Measurements from ENCODE around the gene KIF26B. TPM values are rescaled to one million over a fixed set of nuclear protein-coding genes. Genes with fewer than 3 reads are reported as not detected.

The KIF26B gene
- polyA plus RNA-seq, 1 donor (not counting 4 experiments of a cell fraction or from before 2014, with no cell fraction given): 0.58 TPM

- Histone ChIP-seq H3K9me3 (ENCODE audit: control insufficient read depth, low read depth, low read length) (no peaks in the 10 kb centered on the region), H4K20me1 (ENCODE audit: control insufficient read depth, extremely low read depth, insufficient read depth, low read length) (no peaks in the 10 kb centered on the region), H3K27me3 (ENCODE audit: control insufficient read depth, extremely low read depth, insufficient read depth, low read length) (no peaks in the 10 kb centered on the region), H3K36me3 (ENCODE audit: control insufficient read depth in 2 of 2, extremely low read depth in 1 of 2, insufficient read depth in 2 of 2, low read length in 2 of 2) (no peaks in the 10 kb centered on the region), H3K27ac (ENCODE audit: control insufficient read depth, insufficient read depth, low read length) (no peak overlapping the region), H3K4me1 (ENCODE audit: control insufficient read depth, extremely low read depth, insufficient read depth, low read length) (no peaks in the 10 kb centered on the region), H3K79me2 (ENCODE audit: control insufficient read depth, insufficient read depth, low read length) (no peaks in the 10 kb centered on the region), H3K4me3 (ENCODE audit: control insufficient read depth in 2 of 3, extremely low read depth in 1 of 3, insufficient read depth in 2 of 3, low read depth in 1 of 3, low read length in 3 of 3) (no peak overlapping the region), H3K9ac (ENCODE audit: control insufficient read depth, extremely low read depth, insufficient read depth, low read length) (no peak overlapping the region), H3K9me1 (ENCODE audit: control insufficient read depth, extremely low read depth, insufficient read depth, low read length) (no peaks in the 10 kb centered on the region), H2AFZ (ENCODE audit: control insufficient read depth, low read length) (no peak overlapping the region), H3K4me2 (ENCODE audit: control insufficient read depth, extremely low read depth, insufficient read depth, low read depth, low read length) (no peak overlapping the region)
- no peak for DNase-seq (ENCODE audit: low read depth, low spot score)
- dilution Hi-C loops (cut with MboI; ENCODE audit: extremely low pct_ligation_motif_present, low sequenced_read_pairs): no loop called here
- no peak for TF ChIP-seq EZH2 (IDR thresholded peaks at IDR 0.05; ENCODE audit: low read length)
- TF ChIP-seq, protein P1, sequence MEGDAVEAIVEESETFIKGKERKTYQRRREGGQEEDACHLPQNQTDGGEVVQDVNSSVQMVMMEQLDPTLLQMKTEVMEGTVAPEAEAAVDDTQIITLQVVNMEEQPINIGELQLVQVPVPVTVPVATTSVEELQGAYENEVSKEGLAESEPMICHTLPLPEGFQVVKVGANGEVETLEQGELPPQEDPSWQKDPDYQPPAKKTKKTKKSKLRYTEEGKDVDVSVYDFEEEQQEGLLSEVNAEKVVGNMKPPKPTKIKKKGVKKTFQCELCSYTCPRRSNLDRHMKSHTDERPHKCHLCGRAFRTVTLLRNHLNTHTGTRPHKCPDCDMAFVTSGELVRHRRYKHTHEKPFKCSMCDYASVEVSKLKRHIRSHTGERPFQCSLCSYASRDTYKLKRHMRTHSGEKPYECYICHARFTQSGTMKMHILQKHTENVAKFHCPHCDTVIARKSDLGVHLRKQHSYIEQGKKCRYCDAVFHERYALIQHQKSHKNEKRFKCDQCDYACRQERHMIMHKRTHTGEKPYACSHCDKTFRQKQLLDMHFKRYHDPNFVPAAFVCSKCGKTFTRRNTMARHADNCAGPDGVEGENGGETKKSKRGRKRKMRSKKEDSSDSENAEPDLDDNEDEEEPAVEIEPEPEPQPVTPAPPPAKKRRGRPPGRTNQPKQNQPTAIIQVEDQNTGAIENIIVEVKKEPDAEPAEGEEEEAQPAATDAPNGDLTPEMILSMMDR (optimal IDR thresholded peaks at IDR 0.05 in 1 of 3, IDR thresholded peaks at IDR 0.05 in 1 of 3, conservative IDR thresholded peaks at IDR 0.05 in 1 of 3; ENCODE audit: extremely low read depth in 1 of 3, insufficient read depth in 2 of 3, low read length in 3 of 3): no peak
- FAIRE-seq: no peak
These were observed 392.1 kb downstream of the KIF26B start for GRCh38 chr1:245546875-245547274.

- TF ChIP-seq, protein P1 (optimal IDR thresholded peaks at IDR 0.05 in 1 of 3, IDR thresholded peaks at IDR 0.05 in 1 of 3, conservative IDR thresholded peaks at IDR 0.05 in 1 of 3; ENCODE audit: extremely low read depth in 1 of 3, insufficient read depth in 2 of 3, low read length in 3 of 3): no peak
- no peak for TF ChIP-seq EZH2 (IDR thresholded peaks at IDR 0.05; ENCODE audit: low read length)
- no peak overlapping the region for H2AFZ ChIP-seq (ENCODE audit: control insufficient read depth, low read length)
- H4K20me1 ChIP-seq (ENCODE audit: control insufficient read depth, extremely low read depth, insufficient read depth, low read length): no peaks in the 10 kb centered on the region
- no peak overlapping the region for H3K27ac ChIP-seq (ENCODE audit: control insufficient read depth, insufficient read depth, low read length)
- H3K4me2 ChIP-seq (ENCODE audit: control insufficient read depth, extremely low read depth, insufficient read depth, low read depth, low read length): no peak overlapping the region
- H3K4me3 ChIP-seq (ENCODE audit: control insufficient read depth in 2 of 3, extremely low read depth in 1 of 3, insufficient read depth in 2 of 3, low read depth in 1 of 3, low read length in 3 of 3): no peak overlapping the region
- no peak for FAIRE-seq
- H3K79me2 ChIP-seq (ENCODE audit: control insufficient read depth, insufficient read depth, low read length): no peaks in the 10 kb centered on the region
- H3K36me3 ChIP-seq (ENCODE audit: control insufficient read depth in 2 of 2, extremely low read depth in 1 of 2, insufficient read depth in 2 of 2, low read length in 2 of 2): no peaks in the 10 kb centered on the region
- H3K9ac ChIP-seq (ENCODE audit: control insufficient read depth, extremely low read depth, insufficient read depth, low read length): no peak overlapping the region
- no peaks in the 10 kb centered on the region for H3K9me1 ChIP-seq (ENCODE audit: control insufficient read depth, extremely low read depth, insufficient read depth, low read length)
- no peaks in the 10 kb centered on the region for H3K27me3 ChIP-seq (ENCODE audit: control insufficient read depth, extremely low read depth, insufficient read depth, low read length)
- dilution Hi-C loops (cut with MboI; ENCODE audit: extremely low pct_ligation_motif_present, low sequenced_read_pairs): no loop called here
- H3K9me3 ChIP-seq (ENCODE audit: control insufficient read depth, low read depth, low read length): no peaks in the 10 kb centered on the region
- no peaks in the 10 kb centered on the region for H3K4me1 ChIP-seq (ENCODE audit: control insufficient read depth, extremely low read depth, insufficient read depth, low read length)
- DNase-seq (ENCODE audit: low read depth, low spot score): no peak
These were observed 395.4 kb downstream of the KIF26B start for GRCh38 chr1:245549996-245550719.
